AG04449 (cell line): ENCODE results near the gene STAP2.

Source experiments
- CTCF ChIA-PET: fragments of 350-600 bp; formaldehyde crosslinking; extraction: SDS; loops from one replicate; lab custom pipeline; 2021; ENCODE audit warnings: antibody characterized with exemption; lab: Yijun Ruan, JAX
- POLR2A ChIA-PET: fragments of 400-600, 350-600 bp; formaldehyde crosslinking; extraction: SDS; loops from one replicate; lab custom pipeline; 2020; ENCODE audit warnings: antibody characterized with exemption, inconsistent platforms; lab: Yijun Ruan, JAX
- DNase-seq: peaks from one replicate; pipeline ENCODE4 v3.0.0-alpha.2; 2010; ENCODE audit warnings: low read depth, low spot score
- H3K4me3 ChIP-seq: 2 replicates; pipeline ENCODE4 v1.5.1; 2011; ENCODE audit warnings: low read depth, mild to moderate bottlenecking, control low read depth, low read length
- TF ChIP-seq, protein P1 (sequence below): IDR thresholded peaks from one replicate; pipeline ENCODE4 v1.5.1; 2011; ENCODE audit warnings: mild to moderate bottlenecking, moderate library complexity, low read length, control low read depth, inconsistent platforms; ENCODE audit not compliant: insufficient read depth; ENCODE audit errors: missing control alignments

STAP2 gene

DNA sequence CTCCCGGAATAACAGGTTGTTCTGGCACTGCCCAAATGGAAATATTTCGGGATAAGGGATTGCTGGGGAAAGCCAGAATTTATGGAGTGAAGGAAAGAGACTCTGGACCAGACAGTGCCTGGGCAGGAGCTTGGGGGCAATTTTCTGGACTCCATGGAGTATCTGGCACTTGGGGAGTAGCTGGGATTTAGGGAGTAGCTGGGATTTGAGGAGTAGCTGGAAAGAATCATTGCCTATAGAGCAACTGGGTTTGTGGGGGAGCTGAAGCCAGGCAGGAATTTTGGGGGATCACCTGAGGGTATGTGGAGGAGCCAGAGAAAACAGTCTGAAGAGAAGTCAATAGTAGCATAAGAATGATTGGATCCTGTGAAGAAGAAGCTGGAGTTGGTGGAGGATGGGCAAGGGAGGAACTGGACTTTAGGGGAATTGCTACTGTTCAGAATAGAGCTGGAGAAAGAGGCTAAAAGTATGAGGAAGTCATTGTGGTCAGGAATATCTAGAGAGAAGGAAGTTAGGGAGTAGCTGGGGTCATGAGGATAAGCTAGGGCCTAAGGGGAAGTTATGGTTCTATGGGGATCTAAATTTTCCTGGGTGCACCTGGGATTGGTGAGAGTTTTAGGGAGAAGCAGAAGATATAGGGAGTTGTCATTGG is 19.4 kb downstream of the STAP2 start:
- TF ChIP-seq, protein P1, sequence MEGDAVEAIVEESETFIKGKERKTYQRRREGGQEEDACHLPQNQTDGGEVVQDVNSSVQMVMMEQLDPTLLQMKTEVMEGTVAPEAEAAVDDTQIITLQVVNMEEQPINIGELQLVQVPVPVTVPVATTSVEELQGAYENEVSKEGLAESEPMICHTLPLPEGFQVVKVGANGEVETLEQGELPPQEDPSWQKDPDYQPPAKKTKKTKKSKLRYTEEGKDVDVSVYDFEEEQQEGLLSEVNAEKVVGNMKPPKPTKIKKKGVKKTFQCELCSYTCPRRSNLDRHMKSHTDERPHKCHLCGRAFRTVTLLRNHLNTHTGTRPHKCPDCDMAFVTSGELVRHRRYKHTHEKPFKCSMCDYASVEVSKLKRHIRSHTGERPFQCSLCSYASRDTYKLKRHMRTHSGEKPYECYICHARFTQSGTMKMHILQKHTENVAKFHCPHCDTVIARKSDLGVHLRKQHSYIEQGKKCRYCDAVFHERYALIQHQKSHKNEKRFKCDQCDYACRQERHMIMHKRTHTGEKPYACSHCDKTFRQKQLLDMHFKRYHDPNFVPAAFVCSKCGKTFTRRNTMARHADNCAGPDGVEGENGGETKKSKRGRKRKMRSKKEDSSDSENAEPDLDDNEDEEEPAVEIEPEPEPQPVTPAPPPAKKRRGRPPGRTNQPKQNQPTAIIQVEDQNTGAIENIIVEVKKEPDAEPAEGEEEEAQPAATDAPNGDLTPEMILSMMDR, result no peak
- no peak for DNase-seq
- ChIA-PET CTCF (interaction anchor here (0.5 to 1.2 kb wide), 2 partner anchors 12 to 51 kb away, joined by 3 to 4 read pairs; no protein-coding TSS in a partner anchor), POLR2A (no interaction called here)
- H3K4me3 ChIP-seq, result no peak overlapping the region

GRCh38 chr19:4318460-4318859 is 20.2 kb downstream of the STAP2 start:
- CTCF ChIA-PET, result no interaction called here
- DNase-seq, result no peak
- POLR2A ChIA-PET, result no interaction called here
- TF ChIP-seq, protein P1, result no peak
- no peak overlapping the region for H3K4me3 ChIP-seq

GRCh38 chr19:4316956-4317355 is 21.7 kb downstream of the STAP2 start:
- TF ChIP-seq, protein P1, result no peak
- H3K4me3 ChIP-seq, result no peak overlapping the region
- no peak for DNase-seq
- ChIA-PET POLR2A (interaction anchor here (0.6 kb wide), 1 partner anchor 25 kb away, joined by 3 read pairs; no protein-coding TSS in a partner anchor), CTCF (no interaction called here)

GRCh38 chr19:4313847-4314490 is 24.7 kb downstream of the STAP2 start:
- POLR2A ChIA-PET, result no interaction called here
- CTCF ChIA-PET, result interaction anchor here (0.7 to 1.9 kb wide), 2 partner anchors 8 to 47 kb away, joined by 3 to 7 read pairs; no protein-coding TSS in a partner anchor
- no peak for DNase-seq
- TF ChIP-seq, protein P1, result no peak
- H3K4me3 ChIP-seq, result no peak overlapping the region

DNA sequence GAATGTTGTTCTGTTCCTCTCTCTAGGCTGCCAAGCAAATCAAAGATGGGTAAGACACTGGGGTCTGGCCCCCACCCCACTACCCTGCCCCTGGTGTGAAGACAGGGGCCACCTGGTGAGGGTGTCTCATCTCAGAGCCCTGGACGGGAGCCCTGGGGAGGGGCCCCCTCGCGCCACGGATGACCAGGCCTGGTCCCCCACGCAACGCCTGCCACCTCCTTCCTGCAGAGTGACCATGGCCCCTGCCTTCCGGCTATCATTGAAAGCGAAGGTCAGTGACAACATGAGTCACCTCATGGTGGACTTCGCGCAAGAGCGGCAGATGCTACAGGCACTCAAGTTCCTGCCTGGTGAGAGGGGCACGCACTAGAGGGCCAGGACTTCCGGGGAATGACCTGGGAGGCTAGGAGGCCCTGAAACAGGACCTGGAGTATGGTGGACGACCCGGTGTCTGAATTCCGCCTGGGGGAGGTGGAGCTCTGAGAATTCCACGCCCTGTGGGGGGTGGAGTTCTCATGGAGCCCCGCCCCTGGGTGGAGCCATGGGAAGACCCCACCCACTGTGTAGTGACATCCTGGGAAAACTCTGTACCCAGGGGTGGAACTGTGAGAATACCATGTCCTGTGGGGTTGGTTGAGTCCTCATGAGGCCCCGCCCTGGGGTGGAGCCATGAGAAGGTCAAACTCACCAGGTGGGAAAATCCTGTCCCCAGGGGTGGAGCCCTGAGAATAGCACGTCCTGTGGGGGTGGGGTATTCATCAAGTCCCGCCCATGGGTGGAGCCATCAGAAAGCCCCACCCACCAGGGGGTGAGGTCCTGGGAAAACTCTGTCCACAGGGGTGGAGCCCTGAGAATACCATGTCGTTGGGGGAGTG is 28.1 kb downstream of the STAP2 start:
- no peak overlapping the region for H3K4me3 ChIP-seq
- no peak for DNase-seq
- TF ChIP-seq, protein P1, result no peak
- ChIA-PET POLR2A (no interaction called here), CTCF (no interaction called here)
